CD4-positive, alpha-beta T cell (primary cell): ENCODE measurements around the gene ZNF467. TPM values are rescaled to one million over a fixed set of nuclear protein-coding genes. Genes with fewer than 3 reads are reported as not detected.

Experiments
- ATAC-seq: fragments of 200-7000 bp; cut with Tn5 transposase; one replicate; pipeline ENCODE4 v1.10.0; 2022; ENCODE audit warnings: mild to moderate bottlenecking; ENCODE audit not compliant: poor library complexity
- CTCF ChIA-PET: fragments of 350-600 bp; sonication (Branson Sonifier 250); formaldehyde crosslinking; loops from one replicate; lab custom pipeline; 2021; ENCODE audit warnings: antibody characterized with exemption, inconsistent platforms; lab: Charles Lee
- POLR2A ChIA-PET: fragments of 350-600 bp; sonication (Branson Sonifier 250); formaldehyde crosslinking; loops from one replicate; lab custom pipeline; 2021; ENCODE audit warnings: antibody characterized with exemption, inconsistent platforms; lab: Charles Lee
- DNase-seq, 14 experiments: peaks; one replicate each; pipeline ENCODE4 v3.0.0-alpha.2; 2013 to 2020; ENCODE audit warnings: mixed read lengths in 2 of 14
- H3K27ac ChIP-seq, 2 donors: one replicate each; pipeline versions ENCODE4 v1.5.1 to v1.7.0; 2013; ENCODE audit warnings: low read length in 2 of 2, low read depth in 1 of 2, mild to moderate bottlenecking in 1 of 2
- H3K27me3 ChIP-seq, 2 experiments: 1 replicate in 1 of 2; 2 replicates in 1 of 2; pipeline versions ENCODE4 v1.6.1 to v1.7.0; 2013; ENCODE audit warnings: low read length in 2 of 2, control low read depth in 1 of 2, mild to moderate bottlenecking in 1 of 2, moderate library complexity in 1 of 2; ENCODE audit not compliant: insufficient read depth in 2 of 2, control insufficient read depth in 1 of 2
- H3K36me3 ChIP-seq: one replicate; pipeline ENCODE4 v1.6.1; 2013; ENCODE audit warnings: low read length, control low read depth; ENCODE audit not compliant: insufficient read depth
- H3K4me1 ChIP-seq: one replicate; pipeline ENCODE4 v1.6.1; 2013; ENCODE audit warnings: low read length, control low read depth; ENCODE audit not compliant: insufficient read depth
- H3K4me3 ChIP-seq: one replicate; pipeline ENCODE4 v1.5.1; 2013; ENCODE audit warnings: mild to moderate bottlenecking, low read length, moderate library complexity
- H3K9me3 ChIP-seq, 2 experiments: 1 replicate in 1 of 2; 2 replicates in 1 of 2; pipeline versions ENCODE4 v1.6.1 to v1.7.0; 2013; ENCODE audit warnings: low read length in 2 of 2, mild to moderate bottlenecking in 2 of 2, control low read depth in 1 of 2, moderate library complexity in 1 of 2; ENCODE audit not compliant: control insufficient read depth in 1 of 2, insufficient read depth in 1 of 2
- H3K27ac Mint-ChIP-seq: one replicate; pipeline ENCODE4 v1.8.0; 2020; ENCODE audit warnings: mixed read lengths
- H3K27me3 Mint-ChIP-seq: one replicate; pipeline ENCODE4 v1.8.0; 2021; ENCODE audit warnings: mixed read lengths
- H3K36me3 Mint-ChIP-seq: one replicate; pipeline ENCODE4 v1.8.0; 2021; ENCODE audit warnings: low read depth, mixed read lengths
- H3K4me1 Mint-ChIP-seq: one replicate; pipeline ENCODE4 v1.8.0; 2021; ENCODE audit warnings: low read depth, mixed read lengths
- H3K4me3 Mint-ChIP-seq: one replicate; pipeline ENCODE4 v1.8.0; 2020; ENCODE audit warnings: mild to moderate bottlenecking, mixed read lengths
- H3K9me3 Mint-ChIP-seq: one replicate; pipeline ENCODE4 v1.8.0; 2020; ENCODE audit warnings: mixed read lengths
- CTCF ChIP-seq: fragments of 200-600 bp; IDR thresholded peaks from one replicate; pipeline ENCODE4 v1.8.0; 2022; ENCODE audit warnings: antibody characterized with exemption, mild to moderate bottlenecking
- intact Hi-C, 2 experiments: fragments of 100-400 bp; cut with DNase I in 1 of 2; cut with micrococcal nuclease in 1 of 2; formaldehyde crosslinking; loops; one replicate each; pipeline versions ENCODE4 v1.15.1 to v1.9.0; 2023 to 2025; cut with DNase I, micrococcal nuclease
- total RNA-seq, 174 experiments: library from RNA in 2 of 174; stranded (reverse) in 2 of 174; gene quantifications; one replicate each; pipeline ENCODE4 v1.2.3 and lab custom pipeline; 2021 to 2026

ZNF467 gene
- total RNA-seq, 2 experiments from 2014 or later: 4.1 to 4.3 TPM

DNA sequence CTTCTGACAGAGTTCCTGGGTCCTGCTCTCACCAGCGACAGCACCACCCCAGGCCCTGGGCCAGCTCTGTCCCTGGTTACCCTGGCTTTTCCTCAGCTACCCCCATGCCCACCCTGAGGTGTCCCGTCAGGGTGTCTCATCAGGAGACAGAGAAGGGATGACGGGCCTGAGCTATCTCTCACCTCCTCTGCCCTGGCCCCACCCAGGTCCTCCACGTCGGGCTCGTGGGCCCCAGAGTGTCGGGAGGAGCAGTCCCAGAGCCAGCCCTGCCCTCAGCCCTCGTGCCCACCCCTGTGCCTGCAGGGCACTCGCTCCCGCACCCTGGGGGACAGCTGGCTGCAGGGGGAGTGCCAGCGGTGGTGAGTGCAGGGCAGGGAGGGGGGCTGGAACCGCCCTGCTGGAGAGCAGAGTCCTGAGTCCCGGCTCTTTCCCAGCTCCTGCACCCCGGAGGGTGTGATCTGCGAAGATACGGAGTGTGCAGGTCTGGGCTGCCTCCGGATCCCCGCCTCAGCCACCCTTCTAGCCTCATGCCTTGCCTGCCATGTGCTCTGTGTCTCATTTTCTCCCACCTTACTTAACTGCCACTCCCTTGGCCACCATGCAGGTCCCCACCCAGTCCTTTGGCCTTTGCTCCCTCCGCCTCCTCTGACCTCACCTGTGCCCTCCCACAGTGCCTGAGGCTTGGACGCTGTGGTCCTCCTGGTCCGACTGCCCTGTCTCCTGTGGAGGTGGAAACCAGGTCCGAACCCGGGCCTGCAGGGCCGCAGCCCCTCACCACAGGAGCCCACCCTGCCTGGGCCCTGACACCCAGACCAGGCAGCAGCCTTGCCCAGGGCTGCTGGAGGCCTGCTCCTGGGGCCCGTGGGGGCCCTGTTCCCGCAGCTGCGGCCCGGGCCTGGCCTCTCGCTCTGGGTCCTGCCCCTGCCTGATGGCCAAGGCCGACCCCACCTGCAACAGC, 48.1 kb upstream of the ZNF467 start:
- intact Hi-C loops: no loop called here
- no peaks in the 10 kb centered on the region for H3K27me3 Mint-ChIP-seq
- ChIA-PET POLR2A (no interaction called here), CTCF (no interaction called here)
- Histone ChIP-seq H3K27ac (no peak overlapping the region), H3K27me3 (no peaks in the 10 kb centered on the region), H3K4me3 (no peak overlapping the region), H3K4me1 (no peaks in the 10 kb centered on the region), H3K9me3 (no peaks in the 10 kb centered on the region), H3K36me3 (no peaks in the 10 kb centered on the region)
- DNase-seq (no peak), ATAC-seq (no peak)
- no peaks in the 10 kb centered on the region for H3K36me3 Mint-ChIP-seq
- H3K4me1 Mint-ChIP-seq: no peaks in the 10 kb centered on the region
- H3K27ac Mint-ChIP-seq: no peak overlapping the region
- no peak for TF ChIP-seq CTCF
- no peak overlapping the region for H3K4me3 Mint-ChIP-seq
- H3K9me3 Mint-ChIP-seq: no peaks in the 10 kb centered on the region

- DNase-seq (no peak), ATAC-seq (no peak)
- no peak overlapping the region for H3K27ac ChIP-seq
- H3K9me3 ChIP-seq: no peaks in the 10 kb centered on the region
- no peaks in the 10 kb centered on the region for H3K27me3 ChIP-seq
- H3K9me3 Mint-ChIP-seq: no peaks in the 10 kb centered on the region
- H3K27ac Mint-ChIP-seq: no peak overlapping the region
- H3K4me1 Mint-ChIP-seq: no peaks in the 10 kb centered on the region
- TF ChIP-seq CTCF: no peak
- H3K4me3 ChIP-seq: no peak overlapping the region
- CTCF ChIA-PET: no interaction called here
- intact Hi-C loops: no loop called here
- H3K36me3 ChIP-seq: no peaks in the 10 kb centered on the region
- H3K36me3 Mint-ChIP-seq: no peaks in the 10 kb centered on the region
- no peaks in the 10 kb centered on the region for H3K27me3 Mint-ChIP-seq
- POLR2A ChIA-PET: no interaction called here
- H3K4me3 Mint-ChIP-seq: no peak overlapping the region
- no peaks in the 10 kb centered on the region for H3K4me1 ChIP-seq
These were observed 47.3 kb upstream of the ZNF467 start for GRCh38 chr7:149820622-149821190.

DNA sequence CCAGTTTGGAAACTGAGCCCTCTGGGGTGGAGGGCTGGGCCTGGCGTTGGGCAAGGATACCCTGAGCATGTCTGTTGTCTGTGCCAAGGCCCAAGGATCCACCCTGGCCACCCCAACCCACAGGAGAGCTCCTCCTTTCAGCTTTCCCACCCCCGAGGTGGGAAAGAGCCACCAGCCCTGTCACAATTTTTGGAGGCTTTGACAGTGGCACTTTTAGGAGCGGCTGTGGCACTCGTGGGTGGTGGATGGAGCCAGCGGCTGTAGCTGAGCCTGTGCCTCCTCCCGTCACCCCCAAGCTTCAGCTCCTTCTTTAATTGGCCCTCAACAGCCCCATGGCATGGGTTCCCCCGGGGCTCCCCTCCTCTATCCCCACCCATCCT, 46.6 kb upstream of the ZNF467 start:
- Mint-ChIP-seq H3K27me3 (no peaks in the 10 kb centered on the region), H3K4me3 (no peak overlapping the region), H3K4me1 (no peaks in the 10 kb centered on the region), H3K27ac (no peak overlapping the region), H3K9me3 (no peaks in the 10 kb centered on the region), H3K36me3 (no peaks in the 10 kb centered on the region)
- Histone ChIP-seq H3K4me3 (no peak overlapping the region), H3K27ac (no peak overlapping the region), H3K9me3 (no peaks in the 10 kb centered on the region), H3K27me3 (no peaks in the 10 kb centered on the region), H3K4me1 (no peaks in the 10 kb centered on the region), H3K36me3 (no peaks in the 10 kb centered on the region)
- no peak for ATAC-seq
- DNase-seq: no peak
- no peak for TF ChIP-seq CTCF
- CTCF ChIA-PET: no interaction called here
- POLR2A ChIA-PET: no interaction called here
- intact Hi-C loops: no loop called here
